NCI-H1417 (cell line): ENCODE results near the gene SCGB1D2.
"Not testable (repeated sequence)": the region's sequence is repeated elsewhere in the genome, so short reads cannot be mapped to it uniquely, and the experiment has no call there.

Experiments used
- DNase-seq, 3 experiments: peaks; one replicate each; lab custom pipeline; 2025; lab: John Stamatoyannopoulos, UW

Gene SCGB1D2, protein sequence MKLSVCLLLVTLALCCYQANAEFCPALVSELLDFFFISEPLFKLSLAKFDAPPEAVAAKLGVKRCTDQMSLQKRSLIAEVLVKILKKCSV

GRCh38 chr11:62242021-62242420 is at the start of gene SCGB1D2:
TSS of gene SCGB1D2 (plus strand) at chr11:62242239. CDS start at chr11:62242308, 69 bp downstream.
- peak; percentile 41 to 99 (median 95) for DNase-seq

GRCh38 chr11:62193952-62194351 is 48.1 kb upstream of the SCGB1D2 start:
- DNase-seq: no peak

- not testable (repeated sequence) for DNase-seq
Observed at GRCh38 chr11:62195010-62195409, 47.0 kb upstream of the SCGB1D2 start.

GRCh38 chr11:62195945-62196344 is 46.1 kb upstream of the SCGB1D2 start:
- peak in 1 of 3 experiments; percentile 18 for DNase-seq

DNA sequence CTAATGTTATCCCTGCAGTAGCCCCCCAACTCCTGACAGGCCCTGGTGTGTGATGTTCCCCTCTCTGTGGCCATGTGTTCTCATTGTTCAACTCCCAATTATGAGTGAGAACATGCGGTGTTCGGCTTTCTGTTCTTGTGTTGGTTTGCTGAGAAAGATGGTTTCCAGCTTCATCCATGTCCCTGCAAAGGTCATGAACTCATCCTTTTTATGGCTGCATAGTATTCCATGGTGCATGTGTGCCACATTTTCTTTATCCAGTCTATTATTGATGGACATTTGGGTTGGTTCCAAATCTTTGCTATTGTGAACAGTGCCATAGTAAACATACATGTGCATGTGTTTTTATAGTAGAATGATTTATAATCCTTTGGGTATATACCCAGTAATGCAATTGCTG is 44.6 kb upstream of the SCGB1D2 start:
- not testable (repeated sequence) for DNase-seq

GRCh38 chr11:62201376-62201775 is 40.7 kb upstream of the SCGB1D2 start:
- peak in 2 of 3 experiments; percentile 25 to 56 for DNase-seq

GRCh38 chr11:62202910-62203309 is 39.1 kb upstream of the SCGB1D2 start:
- DNase-seq: no peak

DNA sequence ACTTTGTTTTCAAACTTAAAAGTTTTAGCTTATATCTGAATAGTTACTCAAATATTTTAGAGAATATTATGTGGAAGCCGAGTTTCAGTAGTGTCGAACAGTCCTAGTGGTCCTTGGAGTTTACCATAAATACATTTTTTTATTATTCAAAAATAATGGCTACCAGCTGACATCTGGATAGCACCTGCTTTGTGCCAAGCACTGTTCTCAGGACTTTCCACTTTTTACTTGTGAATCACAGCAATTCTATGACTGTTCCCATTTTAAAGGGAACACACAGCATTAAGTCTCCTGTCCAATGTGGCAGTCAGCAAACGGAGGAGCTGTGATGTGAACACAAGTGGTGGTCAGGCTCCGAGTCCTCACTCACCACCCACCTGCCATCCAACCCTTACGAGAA is 37.6 kb upstream of the SCGB1D2 start:
- DNase-seq: no peak

DNA sequence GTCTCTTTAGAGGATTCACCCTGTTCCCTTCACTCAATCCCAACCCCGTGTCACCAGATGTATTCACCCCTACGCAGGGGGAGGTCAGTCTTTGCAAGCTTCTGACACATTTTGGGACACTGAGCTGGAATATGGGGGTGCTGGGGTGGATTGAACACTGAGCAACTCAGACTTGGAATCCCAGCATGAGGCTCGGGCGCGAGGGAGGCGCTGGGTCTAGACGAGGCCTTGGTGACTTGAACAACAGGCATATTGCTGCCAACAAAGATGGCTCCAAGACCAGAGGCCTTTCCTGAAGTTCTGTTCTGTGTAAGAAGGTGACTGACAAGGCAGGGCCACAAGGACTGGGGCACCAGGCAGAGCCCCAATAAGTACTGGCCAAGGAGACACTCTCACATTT is 36.6 kb upstream of the SCGB1D2 start:
- no peak for DNase-seq

DNA sequence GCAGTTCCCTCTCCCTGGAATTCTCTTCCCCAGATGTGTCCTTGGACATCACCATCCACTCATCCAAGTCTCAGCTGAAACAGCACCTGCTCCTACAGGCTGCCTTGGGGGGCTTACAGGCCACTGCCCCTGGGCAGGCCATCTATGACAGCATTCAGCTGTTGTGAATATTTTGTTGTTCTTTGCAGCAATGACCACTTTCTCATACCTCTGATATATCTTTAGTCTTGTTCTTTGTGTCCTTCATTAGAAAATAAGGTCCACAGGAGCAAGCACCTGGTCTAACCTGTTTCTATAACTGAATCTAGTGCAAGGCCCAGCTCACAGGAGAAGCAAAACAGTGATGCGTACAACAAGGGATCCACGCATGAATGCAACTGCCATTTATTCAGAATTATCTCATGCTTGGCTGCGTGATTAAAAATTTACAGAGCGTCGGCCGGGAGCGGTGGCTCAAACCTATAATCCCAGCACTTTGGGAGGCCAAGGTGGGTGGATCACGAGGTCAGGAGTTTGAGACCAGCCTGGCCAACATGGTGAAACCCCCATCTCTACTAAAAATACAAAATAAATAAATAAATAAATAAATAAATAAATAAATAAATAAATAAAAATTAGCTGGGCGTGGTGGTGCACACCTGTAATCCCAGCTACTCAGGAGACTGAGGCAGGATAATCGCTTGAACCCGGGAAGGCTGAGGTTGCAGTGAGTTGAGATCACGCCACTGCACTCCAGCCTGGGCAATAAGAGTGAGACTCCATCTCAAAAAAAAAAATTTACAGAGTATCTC is 35.6 kb upstream of the SCGB1D2 start:
- not testable (repeated sequence) for DNase-seq

- peak in 1 of 3 experiments; percentile 52 for DNase-seq
Observed at GRCh38 chr11:62208785-62209144, 33.3 kb upstream of the SCGB1D2 start.

GRCh38 chr11:62217191-62217748 is 24.8 kb upstream of the SCGB1D2 start:
- DNase-seq: peak; percentile 17 to 75 (median 27)

DNA sequence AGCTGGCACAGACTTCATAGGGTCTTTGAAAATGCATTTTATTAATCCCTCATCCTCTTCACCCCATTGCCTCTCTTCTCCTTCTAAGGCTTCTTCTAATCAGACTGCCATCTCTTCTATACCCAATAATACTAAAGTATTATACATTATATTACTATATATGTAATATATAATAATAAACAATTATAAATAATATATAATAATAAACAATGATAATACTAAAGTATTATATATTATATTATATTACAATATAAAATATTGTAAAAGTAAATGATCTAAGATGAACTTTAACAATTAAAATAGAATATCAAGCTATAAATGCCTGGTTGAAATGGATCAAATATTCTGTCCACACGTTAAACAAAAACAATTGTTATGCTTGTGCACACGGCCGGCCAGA is 20.5 kb upstream of the SCGB1D2 start:
- no peak for DNase-seq

DNA sequence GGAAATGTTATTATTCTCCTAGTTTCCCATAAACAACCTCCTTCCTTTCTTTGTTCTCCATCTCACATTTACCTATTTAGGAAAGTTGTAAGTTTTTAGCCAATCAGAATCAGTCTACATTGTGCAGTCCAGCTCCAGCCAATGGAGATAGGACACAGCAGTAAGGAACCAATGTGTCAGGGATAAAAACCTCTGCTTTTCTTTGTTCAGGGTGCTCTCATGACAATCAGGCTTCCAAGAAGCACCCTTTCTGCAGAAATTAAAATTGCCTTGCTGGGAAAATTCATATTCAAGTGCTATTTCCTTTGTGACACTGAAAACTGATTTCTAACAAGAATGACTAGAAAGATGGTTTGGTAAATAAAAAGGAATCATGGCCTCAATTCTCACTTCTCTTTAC is 18.9 kb upstream of the SCGB1D2 start:
- DNase-seq: peak in 1 of 3 experiments; percentile 30

GRCh38 chr11:62233730-62234129 is 8.3 kb upstream of the SCGB1D2 start:
- peak in 2 of 3 experiments; percentile 30 to 73 for DNase-seq

DNA sequence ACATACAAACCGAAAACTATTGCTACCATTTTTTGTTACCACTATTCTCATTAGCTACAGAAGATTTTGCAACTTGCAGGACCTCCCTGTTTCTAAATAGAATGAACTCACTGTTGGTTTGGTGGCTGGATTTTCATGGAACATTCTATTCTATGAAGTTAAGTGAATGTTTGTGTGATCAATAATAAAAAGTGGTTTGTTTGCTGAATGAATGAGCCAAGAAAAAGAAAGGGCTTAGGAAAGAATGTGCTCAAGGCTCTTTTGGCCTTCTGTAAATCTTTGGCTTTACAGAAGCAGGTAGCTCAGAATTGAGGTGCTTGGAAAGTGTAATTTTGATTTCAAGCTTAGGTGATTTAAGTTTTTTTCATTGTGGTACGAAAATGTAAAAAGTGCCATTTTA is 5.9 kb upstream of the SCGB1D2 start:
- DNase-seq: no peak

GRCh38 chr11:62237499-62237898 is 4.5 kb upstream of the SCGB1D2 start:
- no peak for DNase-seq

DNA sequence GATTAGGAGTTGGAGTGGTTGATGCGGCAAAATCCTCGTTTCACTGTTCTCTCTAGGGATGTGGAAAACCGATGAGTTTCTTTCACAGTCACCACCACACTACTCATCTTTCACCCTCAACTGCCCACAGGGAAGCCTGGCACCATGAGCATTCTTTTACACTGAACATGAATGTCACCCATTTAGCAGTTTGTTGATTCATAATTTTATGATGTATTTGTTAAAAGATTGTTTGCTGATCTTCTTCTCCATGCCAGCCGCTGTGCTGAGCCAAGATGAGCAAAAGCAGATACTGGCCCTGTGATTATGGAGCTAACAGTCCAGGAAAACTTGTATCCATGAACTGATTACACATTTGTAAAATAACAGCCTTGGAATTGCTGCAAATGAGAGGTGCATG is 3.9 kb upstream of the SCGB1D2 start:
- no peak for DNase-seq

DNA sequence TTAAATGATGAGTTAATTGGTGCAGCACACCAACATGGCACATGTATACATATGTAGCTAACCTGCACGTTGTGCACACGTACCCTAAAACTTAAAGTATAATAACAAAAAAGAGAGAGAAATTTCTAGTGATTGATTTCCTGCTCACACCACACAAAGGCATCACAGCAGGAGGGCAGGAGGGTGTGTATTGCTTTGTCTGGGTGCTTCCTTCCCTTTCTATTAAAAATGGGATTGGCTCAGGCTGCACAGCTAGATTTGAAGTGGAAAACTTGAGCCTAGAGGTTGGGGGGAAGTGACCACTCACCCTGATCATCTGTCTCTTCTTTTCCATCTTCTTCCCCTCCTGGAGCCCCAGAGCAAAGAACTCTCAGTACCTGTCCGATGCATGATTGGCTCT is 944 bp upstream of the SCGB1D2 start:
- DNase-seq: peak in 2 of 3 experiments; percentile 70 to 84

DNA sequence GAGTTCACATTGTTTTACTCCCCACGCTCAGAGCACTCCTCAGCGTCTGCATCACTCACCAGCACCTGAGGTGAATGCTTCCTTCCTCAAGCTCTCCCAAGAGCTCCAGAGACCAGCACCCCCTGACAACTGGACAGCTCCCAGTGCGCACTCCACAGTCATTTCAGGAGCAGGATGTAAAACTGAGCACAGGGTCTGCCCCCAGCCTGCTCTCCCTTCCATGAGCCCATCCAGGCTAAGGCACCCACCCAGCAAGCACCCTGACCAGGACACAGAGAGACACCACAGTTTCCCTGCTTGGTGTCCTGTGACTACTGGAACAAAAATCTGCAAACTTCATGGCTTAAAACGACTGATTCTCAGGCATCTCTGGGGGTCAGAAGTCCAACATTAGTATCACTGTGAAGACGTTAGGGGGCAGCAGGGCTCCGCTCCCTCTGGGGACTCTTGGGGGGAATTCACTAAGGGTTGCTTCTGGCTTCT is 3.3 kb downstream of the SCGB1D2 start:
- DNase-seq: no peak

GRCh38 chr11:62251698-62252097 is 9.7 kb downstream of the SCGB1D2 start:
- DNase-seq: no peak

DNA sequence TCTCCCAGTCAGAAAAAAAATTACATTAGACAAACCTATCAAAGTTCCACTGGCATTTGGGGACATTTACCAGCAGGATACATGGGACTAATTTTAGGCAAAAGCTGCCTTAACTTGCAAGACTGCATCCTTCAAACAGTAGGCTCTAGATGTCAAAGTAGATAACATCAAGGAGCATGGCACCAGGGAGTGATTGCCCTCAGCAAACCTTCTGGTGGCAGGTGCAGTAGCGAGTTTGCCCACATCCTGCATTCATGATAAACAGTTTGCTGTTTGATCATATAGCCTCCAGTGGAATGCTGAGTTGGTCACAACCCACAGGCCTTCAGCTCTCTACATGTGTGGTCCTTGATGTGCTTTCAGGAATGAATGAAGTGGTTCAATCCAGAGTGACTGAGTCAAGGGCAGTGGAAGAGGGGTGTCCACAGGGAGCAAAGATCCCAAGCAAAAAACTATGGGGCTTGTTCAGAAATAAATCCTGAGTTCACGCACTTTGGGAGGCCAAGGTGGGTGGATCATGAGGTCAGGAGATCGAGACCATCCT is 12.0 kb downstream of the SCGB1D2 start:
- DNase-seq: no peak

DNA sequence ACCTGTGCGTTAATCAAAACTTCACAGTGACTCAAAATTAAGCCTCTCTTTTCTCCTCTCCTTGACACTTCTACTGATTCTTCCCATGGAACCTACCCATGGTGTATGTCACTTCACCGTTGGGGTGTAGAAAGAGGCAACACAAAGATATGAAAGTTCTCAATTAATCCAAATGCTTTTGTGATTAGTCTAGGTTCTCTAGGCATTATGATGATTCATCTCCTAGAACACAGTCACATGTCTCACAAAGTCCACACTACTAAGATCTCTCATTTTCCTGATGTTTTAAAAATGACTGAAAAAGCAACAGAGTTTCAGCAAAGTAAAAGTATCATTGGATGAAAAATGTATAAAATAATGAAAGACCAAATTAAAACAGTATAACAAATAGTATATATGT is 14.2 kb downstream of the SCGB1D2 start:
- DNase-seq: no peak
